HL-60 (cell line): Measurements from ENCODE around the gene PCDHGC4.

Experiments used
- DNase-seq, 2 experiments: peaks; one replicate each; pipeline ENCODE4 v3.0.0-alpha.2; 2010 to 2020; ENCODE audit warnings: low read depth in 1 of 2, low spot score in 1 of 2
- H3K27ac ChIP-seq: fragments of 250-450 bp; sonication (Bioruptor Pico); replicated peaks from 2 replicates; pipeline ENCODE4 v1.5.1; 2020; ENCODE audit warnings: mild to moderate bottlenecking, moderate library complexity
- H3K27me3 ChIP-seq: fragments of 250-450 bp; sonication (Bioruptor Pico); 2 replicates; pipeline ENCODE4 v1.5.1; 2021; ENCODE audit warnings: mild to moderate bottlenecking, moderate library complexity; ENCODE audit not compliant: insufficient read depth, poor library complexity, severe bottlenecking
- H3K4me3 ChIP-seq: replicated peaks from 2 replicates; pipeline ENCODE4 v1.5.1; 2011; ENCODE audit warnings: mild to moderate bottlenecking, control low read depth, low read length; ENCODE audit not compliant: insufficient read depth
- CTCF ChIP-seq: IDR thresholded peaks from one replicate; pipeline ENCODE4 v1.5.1; 2011; ENCODE audit warnings: low read length, control low read depth, inconsistent platforms; ENCODE audit not compliant: insufficient read depth
- GABPA ChIP-seq: IDR thresholded peaks from 2 replicates; pipeline ENCODE4 v1.6.1; 2012; ENCODE audit warnings: low read depth
- POLR2AphosphoS5 ChIP-seq: IDR thresholded peaks from 2 replicates; pipeline ENCODE4 v1.6.1; 2012; ENCODE audit warnings: low read depth
- REST ChIP-seq: IDR thresholded peaks from 2 replicates; pipeline ENCODE4 v1.6.1; 2012; ENCODE audit warnings: low read depth; ENCODE audit not compliant: insufficient replicate concordance
- SPI1 ChIP-seq: IDR thresholded peaks from 2 replicates; pipeline ENCODE4 v1.6.1; 2012; ENCODE audit warnings: low read depth, mild to moderate bottlenecking, borderline replicate concordance

PCDHGC4 gene

GRCh38 chr5:141507387-141508091 is 22.7 kb downstream of the PCDHGC4 start:
- no peak overlapping the region for H3K4me3 ChIP-seq
- DNase-seq, result peak in 1 of 2 experiments; percentile 6
- no peaks in the 10 kb centered on the region for H3K27me3 ChIP-seq
- no peak overlapping the region for H3K27ac ChIP-seq
- no peak for TF ChIP-seq CTCF
- no peak for TF ChIP-seq SPI1
- TF ChIP-seq REST, result no peak
- no peak for TF ChIP-seq POLR2AphosphoS5
- no peak for TF ChIP-seq GABPA

- TF ChIP-seq POLR2AphosphoS5 (no peak), CTCF (no peak), SPI1 (no peak), GABPA (no peak), REST (no peak)
- no peaks in the 10 kb centered on the region for H3K27me3 ChIP-seq
- DNase-seq, result no peak
- H3K27ac ChIP-seq, result no peak overlapping the region
- H3K4me3 ChIP-seq, result no peak overlapping the region
Observed at GRCh38 chr5:141508440-141508797, 23.6 kb downstream of the PCDHGC4 start.

- TF ChIP-seq POLR2AphosphoS5, result no peak
- no peak for TF ChIP-seq GABPA
- TF ChIP-seq CTCF, result no peak
- TF ChIP-seq SPI1, result no peak
- no peak for TF ChIP-seq REST
- H3K4me3 ChIP-seq, result no peak overlapping the region
- no peak for DNase-seq
- no peak overlapping the region for H3K27ac ChIP-seq
- no peaks in the 10 kb centered on the region for H3K27me3 ChIP-seq
Observed at GRCh38 chr5:141508798-141509611, 24.2 kb downstream of the PCDHGC4 start.
